Effector memory CD4-positive, alpha-beta T cell (primary cell): ENCODE results near the gene SESTD1.

ENCODE experiments used
- DNase-seq, 3 donors: peaks; one replicate each; pipeline ENCODE4 v3.0.0-alpha.2; 2020
- H3K27ac ChIP-seq: 2 replicates; pipeline ENCODE4 v1.7.0; 2013; ENCODE audit warnings: mild to moderate bottlenecking, low read length, moderate library complexity; ENCODE audit not compliant: insufficient read depth, poor library complexity, severe bottlenecking
- H3K27me3 ChIP-seq: replicated peaks from 2 replicates; pipeline ENCODE4 v1.7.0; 2013; ENCODE audit warnings: mild to moderate bottlenecking, low read length; ENCODE audit not compliant: insufficient read depth, control insufficient read depth, poor library complexity, severe bottlenecking
- H3K36me3 ChIP-seq: 2 replicates; pipeline ENCODE4 v1.7.0; 2013; ENCODE audit warnings: mild to moderate bottlenecking, low read length, moderate library complexity; ENCODE audit not compliant: control insufficient read depth, insufficient read depth
- H3K4me1 ChIP-seq: 2 replicates; pipeline ENCODE4 v1.7.0; 2013; ENCODE audit warnings: low read length, mild to moderate bottlenecking; ENCODE audit not compliant: control insufficient read depth, insufficient read depth, poor library complexity, severe bottlenecking
- H3K4me3 ChIP-seq: 2 replicates; pipeline ENCODE4 v1.7.0; 2013; ENCODE audit warnings: low read length, low read depth, mild to moderate bottlenecking; ENCODE audit not compliant: insufficient read depth, poor library complexity, severe bottlenecking
- H3K9me3 ChIP-seq: 2 replicates; pipeline ENCODE4 v1.7.0; 2013; ENCODE audit warnings: mild to moderate bottlenecking, low read length, moderate library complexity; ENCODE audit not compliant: control insufficient read depth

The SESTD1 gene

DNA sequence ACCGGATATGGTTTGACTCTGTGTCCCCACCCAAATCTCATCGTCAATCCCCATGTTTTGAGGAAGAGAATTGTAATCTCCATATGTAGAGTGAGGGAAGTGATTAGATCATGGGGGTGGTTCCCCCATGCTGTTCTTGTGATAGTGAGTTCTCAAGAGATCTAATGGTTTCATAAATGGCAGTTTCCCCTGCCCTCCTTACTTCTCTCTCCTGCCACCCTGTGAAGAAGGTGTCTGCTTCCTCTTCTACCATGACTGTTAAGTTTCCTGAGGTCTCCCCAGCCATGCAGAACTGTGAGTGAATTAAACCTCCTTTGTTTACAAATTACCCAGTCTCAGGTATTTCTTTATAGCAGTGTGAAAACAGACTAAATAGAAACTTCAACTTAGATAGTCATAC lies 69.5 kb downstream of the SESTD1 start:
- H3K4me3 ChIP-seq: no peak overlapping the region
- H3K4me1 ChIP-seq: no peaks in the 10 kb centered on the region
- H3K27ac ChIP-seq: no peak overlapping the region
- H3K36me3 ChIP-seq: no peaks in the 10 kb centered on the region
- H3K27me3 ChIP-seq: no peaks in the 10 kb centered on the region
- DNase-seq: no peak
- no peaks in the 10 kb centered on the region for H3K9me3 ChIP-seq

DNA sequence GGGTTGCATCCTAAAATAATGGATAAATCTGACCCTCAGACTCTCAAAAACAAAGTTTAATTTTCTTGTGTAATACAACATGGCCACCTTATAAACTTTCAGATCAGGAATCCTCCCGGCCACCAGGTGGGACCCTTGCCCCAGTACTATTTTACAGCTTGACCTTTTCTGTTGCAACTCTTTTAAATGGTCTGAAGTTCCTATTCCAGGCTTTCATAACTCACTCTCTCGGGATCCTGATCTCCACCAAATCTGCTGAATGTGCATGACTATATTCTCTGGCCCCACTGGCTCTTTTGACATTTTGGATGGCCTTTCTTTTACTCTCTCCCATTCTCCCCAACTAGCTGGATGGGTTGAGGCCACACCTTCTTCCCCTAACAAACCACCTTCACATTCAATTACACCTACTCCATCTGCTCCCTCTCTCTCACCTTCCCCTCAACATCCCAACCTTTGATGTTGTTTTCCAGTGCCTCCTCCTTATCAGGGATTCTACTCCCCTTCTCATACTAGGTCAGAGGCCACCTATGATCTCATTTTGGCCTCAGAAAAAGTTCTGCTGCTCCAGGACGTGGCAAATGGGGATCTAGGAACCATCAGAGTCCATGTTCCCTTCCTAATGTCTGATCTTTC lies 70.8 kb downstream of the SESTD1 start:
- no peaks in the 10 kb centered on the region for H3K27me3 ChIP-seq
- H3K4me1 ChIP-seq: no peaks in the 10 kb centered on the region
- H3K27ac ChIP-seq: no peak overlapping the region
- DNase-seq: no peak
- H3K9me3 ChIP-seq: no peaks in the 10 kb centered on the region
- no peaks in the 10 kb centered on the region for H3K36me3 ChIP-seq
- H3K4me3 ChIP-seq: no peak overlapping the region

DNA sequence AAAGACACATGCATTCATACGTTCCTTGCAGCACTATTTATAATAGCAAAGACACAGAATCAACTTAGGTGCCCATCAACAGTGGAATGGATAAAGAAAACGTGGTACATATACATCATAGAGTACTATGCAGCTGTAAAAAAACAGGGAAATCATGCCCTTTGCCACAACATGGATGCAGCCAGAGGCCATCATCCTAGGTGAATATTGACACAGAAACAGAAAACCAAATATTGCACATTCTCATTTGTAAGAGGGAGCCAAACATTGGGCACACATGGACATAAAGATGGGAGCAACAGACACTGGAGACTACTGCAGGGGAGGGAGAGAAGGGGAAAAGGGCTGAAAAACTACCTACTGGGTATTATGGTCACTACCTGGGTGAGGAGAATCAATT lies 73.5 kb downstream of the SESTD1 start:
- Histone ChIP-seq H3K4me1 (no peaks in the 10 kb centered on the region), H3K27ac (no peak overlapping the region), H3K9me3 (no peaks in the 10 kb centered on the region), H3K4me3 (no peak overlapping the region), H3K27me3 (no peaks in the 10 kb centered on the region), H3K36me3 (no peaks in the 10 kb centered on the region)
- DNase-seq: no peak

GRCh38 chr2:179186126-179186525 lies 78.5 kb downstream of the SESTD1 start:
- no peak overlapping the region for H3K4me3 ChIP-seq
- DNase-seq: no peak
- H3K36me3 ChIP-seq: no peaks in the 10 kb centered on the region
- H3K4me1 ChIP-seq: no peaks in the 10 kb centered on the region
- H3K27me3 ChIP-seq: no peaks in the 10 kb centered on the region
- no peak overlapping the region for H3K27ac ChIP-seq
- H3K9me3 ChIP-seq: no peaks in the 10 kb centered on the region

GRCh38 chr2:179184610-179185009 lies 80.0 kb downstream of the SESTD1 start:
- no peaks in the 10 kb centered on the region for H3K27me3 ChIP-seq
- no peak for DNase-seq
- no peaks in the 10 kb centered on the region for H3K36me3 ChIP-seq
- H3K4me1 ChIP-seq: no peaks in the 10 kb centered on the region
- no peaks in the 10 kb centered on the region for H3K9me3 ChIP-seq
- H3K27ac ChIP-seq: no peak overlapping the region
- no peak overlapping the region for H3K4me3 ChIP-seq

DNA sequence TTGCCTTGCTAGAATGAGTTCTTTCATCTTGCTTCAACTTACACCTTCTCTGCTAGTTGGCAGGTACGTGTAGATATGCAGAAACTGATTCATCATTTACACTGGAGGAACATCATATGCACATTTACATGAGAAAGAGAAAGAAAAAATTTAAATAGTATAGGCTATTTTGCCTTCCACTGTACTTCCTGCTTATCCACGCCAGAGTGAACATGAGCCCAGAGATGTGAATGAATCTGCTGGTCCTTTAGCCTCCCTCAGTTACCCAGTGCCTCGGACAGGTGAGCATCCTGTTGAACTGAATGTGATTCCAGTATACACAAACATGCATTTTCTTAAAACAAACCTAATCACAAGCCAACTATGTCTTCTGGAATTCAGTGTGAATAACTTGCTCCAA lies 83.6 kb downstream of the SESTD1 start:
- no peak overlapping the region for H3K4me3 ChIP-seq
- no peak overlapping the region for H3K27ac ChIP-seq
- DNase-seq: no peak
- no peaks in the 10 kb centered on the region for H3K4me1 ChIP-seq
- H3K36me3 ChIP-seq: no peaks in the 10 kb centered on the region
- no peaks in the 10 kb centered on the region for H3K9me3 ChIP-seq
- H3K27me3 ChIP-seq: no peaks in the 10 kb centered on the region

- H3K36me3 ChIP-seq: no peaks in the 10 kb centered on the region
- no peaks in the 10 kb centered on the region for H3K27me3 ChIP-seq
- no peak overlapping the region for H3K27ac ChIP-seq
- no peaks in the 10 kb centered on the region for H3K9me3 ChIP-seq
- no peak overlapping the region for H3K4me3 ChIP-seq
- DNase-seq: no peak
- no peaks in the 10 kb centered on the region for H3K4me1 ChIP-seq
Observed at GRCh38 chr2:179180242-179180641, 84.4 kb downstream of the SESTD1 start.

GRCh38 chr2:179179719-179180118 lies 84.9 kb downstream of the SESTD1 start:
- Histone ChIP-seq H3K4me1 (no peaks in the 10 kb centered on the region), H3K4me3 (no peak overlapping the region), H3K27me3 (no peaks in the 10 kb centered on the region), H3K9me3 (no peaks in the 10 kb centered on the region), H3K27ac (no peak overlapping the region), H3K36me3 (no peaks in the 10 kb centered on the region)
- DNase-seq: no peak

DNA sequence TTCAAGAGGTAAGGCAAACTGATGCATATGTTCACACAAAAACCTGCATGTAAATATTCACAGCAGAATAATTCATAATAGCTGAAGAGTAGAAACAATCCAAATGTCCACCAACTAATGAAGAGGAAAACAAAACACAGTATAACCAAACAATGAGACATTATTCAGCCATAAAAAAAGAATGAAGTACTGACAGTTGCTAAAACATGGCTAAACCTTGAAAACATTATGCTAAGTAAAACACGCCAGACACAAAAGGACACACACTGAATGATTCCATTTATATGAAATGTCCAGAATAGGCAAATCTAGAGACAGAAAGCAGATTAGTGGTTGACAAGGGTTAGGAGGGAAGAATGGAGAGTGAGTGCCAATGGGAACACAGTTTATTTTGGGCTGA lies 86.9 kb downstream of the SESTD1 start:
- no peaks in the 10 kb centered on the region for H3K4me1 ChIP-seq
- no peak for DNase-seq
- no peaks in the 10 kb centered on the region for H3K9me3 ChIP-seq
- H3K36me3 ChIP-seq: no peaks in the 10 kb centered on the region
- H3K27me3 ChIP-seq: no peaks in the 10 kb centered on the region
- no peak overlapping the region for H3K4me3 ChIP-seq
- no peak overlapping the region for H3K27ac ChIP-seq

- no peak overlapping the region for H3K4me3 ChIP-seq
- H3K36me3 ChIP-seq: no peaks in the 10 kb centered on the region
- no peaks in the 10 kb centered on the region for H3K27me3 ChIP-seq
- H3K4me1 ChIP-seq: no peaks in the 10 kb centered on the region
- no peak for DNase-seq
- no peak overlapping the region for H3K27ac ChIP-seq
- H3K9me3 ChIP-seq: no peaks in the 10 kb centered on the region
Observed at GRCh38 chr2:179174240-179174639, 90.4 kb downstream of the SESTD1 start.
